ENCODE data around the gene FARP1. TPM values are rescaled to one million over a fixed set of nuclear protein-coding genes. Genes with fewer than 3 reads are reported as not detected.
A peak's percentile ranks its signal among the peaks of the same experiment; 100 is the strongest.

Gene FARP1
- total and polyA plus RNA-seq, 2 of the 8 experiments (the other 6 are each of a cell fraction or from before 2014, with no cell fraction given) = 24.7 to 104 TPM

DNA sequence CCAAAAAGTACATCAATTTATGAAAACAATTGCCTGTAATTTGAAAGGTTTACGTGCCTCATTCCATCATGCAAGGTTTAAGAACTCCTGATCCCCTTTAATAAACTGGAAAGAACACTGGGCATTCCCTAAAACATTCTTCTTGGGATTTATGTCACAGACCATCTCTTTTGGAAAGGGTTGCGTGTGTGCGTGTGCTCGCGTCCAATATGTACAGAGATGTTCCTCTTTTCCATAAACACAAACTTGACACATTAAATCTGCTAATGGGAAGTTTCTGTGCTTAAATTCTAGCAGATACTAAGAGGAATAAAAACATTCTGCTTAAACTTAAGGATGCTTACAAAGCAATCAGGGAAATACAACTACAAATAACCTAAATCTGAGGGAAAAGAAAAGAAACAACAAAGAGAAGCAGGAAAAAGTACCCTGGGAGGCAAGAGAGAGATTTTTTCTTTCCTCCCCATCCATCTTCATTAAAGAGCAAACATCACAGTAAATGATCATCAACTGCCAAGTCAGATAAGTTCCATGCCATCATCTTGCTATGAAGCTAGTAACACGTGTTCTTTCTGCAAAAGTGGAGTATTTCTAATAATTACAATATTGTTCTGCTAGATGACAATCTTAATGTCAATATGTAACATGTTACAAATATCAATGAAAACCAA lies 350.3 kb downstream of the FARP1 start:
- Histone ChIP-seq H2BK120ac (replicated peaks; ENCODE audit: low read depth, low read length) (no peak overlapping the region), H4K20me1 (replicated peaks in 1 of 2; ENCODE audit: control insufficient read depth in 1 of 2, insufficient read depth in 2 of 2, low read length in 2 of 2) (peaks cover 14 to 25% of the 10 kb centered on the region in 2 experiments), H2AFZ (ENCODE audit: low read length) (no peak overlapping the region), H2BK5ac (ENCODE audit: low read depth, low read length) (no peak overlapping the region), H3K27me3 (replicated peaks in 1 of 4; ENCODE audit: control insufficient read depth in 3 of 4, extremely low read depth in 1 of 4, insufficient read depth in 3 of 4, low read length in 3 of 4) (no peaks in the 10 kb centered on the region), H3K4ac (replicated peaks; ENCODE audit: insufficient read length, low read depth, low read length) (no peak overlapping the region), H3K27ac (ENCODE audit: low read depth, low read length) (no peak overlapping the region), H3K4me2 (ENCODE audit: insufficient read depth in 1 of 2, low read depth in 2 of 2, low read length in 2 of 2) (no peak overlapping the region), H3K9me3 (ENCODE audit: insufficient read depth in 2 of 2, low read depth in 1 of 2, low read length in 1 of 2) (0 out of 4 replicates have a peak, but pooled peaks cover 0 to under 1% of the 10 kb centered on the region in 2 experiments), H2BK15ac (ENCODE audit: low read length) (no peak overlapping the region), H3K36me3 (ENCODE audit: control insufficient read depth in 2 of 4, insufficient read depth in 4 of 4, low read length in 3 of 4) (0 out of 8 replicates have a peak, but pooled peaks cover 0 to under 1% (median 0%) of the 10 kb centered on the region in 4 experiments), H4K91ac (replicated peaks; ENCODE audit: insufficient read length, low read length) (no peak overlapping the region), H3K14ac (ENCODE audit: insufficient read length) (no peak overlapping the region), H2AK5ac (ENCODE audit: low read depth, low read length) (no peak overlapping the region), H3K56ac (replicated peaks; ENCODE audit: insufficient read length, low read depth, low read length) (no peak overlapping the region), H3K18ac (ENCODE audit: extremely low read depth, low read length) (no peak overlapping the region), H4K5ac (ENCODE audit: insufficient read length, low read depth, low read length) (peak overlapping the region; percentile 55), H4K8ac (ENCODE audit: extremely low read depth, insufficient read depth, low read length) (no peak overlapping the region), H3K23me2 (ENCODE audit: low read depth, low read length) (no peaks in the 10 kb centered on the region), H3K4me3 (ENCODE audit: extremely low read depth in 1 of 4, insufficient read depth in 2 of 4, low read depth in 3 of 4, low read length in 4 of 4) (no peak overlapping the region), H2BK12ac (ENCODE audit: low read depth, low read length) (no peak overlapping the region; the same call in 1 of the 2 replicates), H3K23ac (ENCODE audit: insufficient read length) (no peak overlapping the region), H3K4me1 (replicated peaks in 1 of 4; ENCODE audit: control insufficient read depth in 3 of 4, insufficient read depth in 4 of 4, low read length in 3 of 4) (peaks cover 11 to 25% (median 20%) of the 10 kb centered on the region in 4 experiments), H2BK20ac (ENCODE audit: low read length) (no peak overlapping the region), H3K9ac (replicated peaks in 1 of 4; ENCODE audit: extremely low read depth in 1 of 4, low read depth in 3 of 4, low read length in 3 of 4) (no peak overlapping the region), H3K79me2 (ENCODE audit: control insufficient read depth in 1 of 2, insufficient read depth in 2 of 2, low read length in 2 of 2) (peaks cover 0 to 94% of the 10 kb centered on the region in 2 experiments), H3K79me1 (ENCODE audit: low read depth, low read length) (peaks cover 27% of the 10 kb centered on the region)
- POLR2A ChIA-PET (ENCODE audit: partially characterized antibody) = interaction anchor here (1.1 kb wide), 1 partner anchor 9 kb away, joined by 4 read pairs; no protein-coding TSS in a partner anchor
- whole genome bisulfite sequencing, 2 experiments (ENCODE audit: extremely low coverage in 1 of 2, insufficient coverage in 1 of 2, insufficient read length in 1 of 2, insufficient replicate concordance in 2 of 2, low coverage in 1 of 2, low lambda C conversion rate in 2 of 2, missing lambda C conversion rate in 1 of 2) = 92% methylated on average over 6 of the region's 6 CpGs; no CpG with 5 or more reads in 1 of the 2 experiments
- DNase-seq (ENCODE audit: low read depth in 1 of 2, low spot score in 2 of 2) = no peak
- CTCF ChIA-PET (ENCODE audit: partially characterized antibody) = interaction anchor here (1.5 kb wide), 1 partner anchor 64 kb away, joined by 5 read pairs; no protein-coding TSS in a partner anchor
- FAIRE-seq = no peak
- TF ChIP-seq POU5F1 (IDR thresholded peaks at IDR 0.05; ENCODE audit: low read depth, low read length) = no peak
- no peak for TF ChIP-seq EZH2 (IDR thresholded peaks at IDR 0.05; ENCODE audit: low read depth, low read length, severe bottlenecking)
- no peak for TF ChIP-seq RBBP5 (IDR thresholded peaks at IDR 0.05; ENCODE audit: borderline replicate concordance, low read depth, low read length)
- TF ChIP-seq ASH2L (IDR thresholded peaks at IDR 0.05; ENCODE audit: low read length) = no peak
- TF ChIP-seq GTF2F1 (IDR thresholded peaks at IDR 0.05; ENCODE audit: borderline replicate concordance, low read depth, low read length) = no peak
- TF ChIP-seq JUND (IDR thresholded peaks at IDR 0.05; ENCODE audit: low read length) = no peak
- no peak for TF ChIP-seq SRF (IDR thresholded peaks at IDR 0.05; ENCODE audit: low read depth, low read length)
- TF ChIP-seq YY1 (IDR thresholded peaks at IDR 0.05; ENCODE audit: low read depth, low read length) = no peak

Data from H1 (cell line).